ENCODE measurements around the gene SETD2.
"Not testable (repeated sequence)": the region's sequence is repeated elsewhere in the genome, so short reads cannot be mapped to it uniquely, and the experiment has no call there.

SETD2 gene, protein sequence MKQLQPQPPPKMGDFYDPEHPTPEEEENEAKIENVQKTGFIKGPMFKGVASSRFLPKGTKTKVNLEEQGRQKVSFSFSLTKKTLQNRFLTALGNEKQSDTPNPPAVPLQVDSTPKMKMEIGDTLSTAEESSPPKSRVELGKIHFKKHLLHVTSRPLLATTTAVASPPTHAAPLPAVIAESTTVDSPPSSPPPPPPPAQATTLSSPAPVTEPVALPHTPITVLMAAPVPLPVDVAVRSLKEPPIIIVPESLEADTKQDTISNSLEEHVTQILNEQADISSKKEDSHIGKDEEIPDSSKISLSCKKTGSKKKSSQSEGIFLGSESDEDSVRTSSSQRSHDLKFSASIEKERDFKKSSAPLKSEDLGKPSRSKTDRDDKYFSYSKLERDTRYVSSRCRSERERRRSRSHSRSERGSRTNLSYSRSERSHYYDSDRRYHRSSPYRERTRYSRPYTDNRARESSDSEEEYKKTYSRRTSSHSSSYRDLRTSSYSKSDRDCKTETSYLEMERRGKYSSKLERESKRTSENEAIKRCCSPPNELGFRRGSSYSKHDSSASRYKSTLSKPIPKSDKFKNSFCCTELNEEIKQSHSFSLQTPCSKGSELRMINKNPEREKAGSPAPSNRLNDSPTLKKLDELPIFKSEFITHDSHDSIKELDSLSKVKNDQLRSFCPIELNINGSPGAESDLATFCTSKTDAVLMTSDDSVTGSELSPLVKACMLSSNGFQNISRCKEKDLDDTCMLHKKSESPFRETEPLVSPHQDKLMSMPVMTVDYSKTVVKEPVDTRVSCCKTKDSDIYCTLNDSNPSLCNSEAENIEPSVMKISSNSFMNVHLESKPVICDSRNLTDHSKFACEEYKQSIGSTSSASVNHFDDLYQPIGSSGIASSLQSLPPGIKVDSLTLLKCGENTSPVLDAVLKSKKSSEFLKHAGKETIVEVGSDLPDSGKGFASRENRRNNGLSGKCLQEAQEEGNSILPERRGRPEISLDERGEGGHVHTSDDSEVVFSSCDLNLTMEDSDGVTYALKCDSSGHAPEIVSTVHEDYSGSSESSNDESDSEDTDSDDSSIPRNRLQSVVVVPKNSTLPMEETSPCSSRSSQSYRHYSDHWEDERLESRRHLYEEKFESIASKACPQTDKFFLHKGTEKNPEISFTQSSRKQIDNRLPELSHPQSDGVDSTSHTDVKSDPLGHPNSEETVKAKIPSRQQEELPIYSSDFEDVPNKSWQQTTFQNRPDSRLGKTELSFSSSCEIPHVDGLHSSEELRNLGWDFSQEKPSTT (N-terminal part only)

DNA sequence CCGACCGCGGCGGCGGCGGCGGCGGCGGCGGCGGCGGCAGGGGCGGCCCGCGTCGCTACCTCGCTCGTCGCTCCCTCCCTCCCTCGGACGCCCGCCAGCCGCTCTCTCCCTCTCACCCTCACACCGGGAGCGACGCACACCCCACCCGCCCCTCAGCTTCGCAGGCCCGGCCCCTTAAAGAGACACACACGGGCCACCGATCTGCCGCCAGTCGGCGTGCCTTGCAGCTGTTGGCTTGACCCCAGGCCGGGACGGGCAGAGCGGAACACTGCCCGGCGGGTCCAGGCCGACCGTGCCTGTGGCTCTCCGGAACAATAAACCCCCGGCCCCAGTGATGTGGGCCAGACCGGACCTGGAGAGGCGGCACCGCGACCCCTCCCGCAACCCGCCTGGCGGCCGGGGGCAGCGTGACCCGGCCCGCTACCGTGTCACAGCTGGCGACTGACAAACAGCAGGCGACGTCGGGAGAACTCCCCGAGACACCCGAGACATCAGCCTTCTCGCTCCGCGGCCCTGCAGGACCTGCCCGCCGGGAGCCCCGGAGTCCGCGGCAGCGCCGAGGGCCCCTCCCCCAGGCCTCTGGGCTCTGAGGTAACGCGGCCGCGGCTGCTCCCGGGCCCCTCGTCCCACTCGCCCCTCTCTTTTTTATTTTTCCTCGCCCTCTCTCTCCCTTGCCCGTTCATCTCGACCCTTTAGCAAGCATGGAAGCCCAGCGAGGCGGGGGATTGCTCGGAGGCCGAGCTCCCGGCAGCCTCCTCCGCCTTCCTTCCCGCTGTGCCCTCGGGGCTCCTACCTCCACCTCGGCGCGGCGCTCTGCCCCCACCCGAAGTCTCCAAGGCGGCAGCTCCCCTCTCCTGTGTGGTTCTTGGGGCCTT lies at the start of gene SETD2:
SETD2 (minus strand) TSS at position 107 of the 875 bp plus-strand sequence. CDS start 189 bp downstream, outside the sequence.
- peak; percentile 69 to 86 (median 70) for DNase-seq (ENCODE audit: low read depth in 3 of 3)

DNA sequence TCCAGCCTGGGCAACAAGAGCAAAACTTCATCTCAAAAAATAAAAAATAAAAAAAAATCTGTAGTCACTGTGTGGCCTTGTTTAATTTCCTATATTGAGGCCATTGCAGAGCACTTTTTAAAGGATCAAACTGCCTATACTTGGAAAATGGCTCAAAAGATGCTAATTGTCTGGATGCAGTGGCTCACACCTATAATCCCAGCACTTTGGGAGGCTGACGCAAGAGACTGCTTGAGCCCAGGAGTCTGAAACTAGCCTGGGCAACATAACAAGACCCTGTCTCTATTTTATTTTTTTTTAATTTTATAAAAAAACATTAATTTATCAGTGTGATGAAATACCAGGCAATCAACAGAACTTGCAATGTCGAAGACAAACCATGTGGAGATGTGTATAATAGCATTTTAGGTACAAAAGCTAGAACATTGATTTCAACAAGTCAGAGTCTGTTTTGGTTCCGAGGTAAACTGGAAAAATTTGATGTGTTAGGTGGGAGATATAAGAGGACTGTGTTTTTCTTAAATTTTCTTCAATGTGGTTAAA lies 47.0 kb upstream of the SETD2 start:
- DNase-seq (ENCODE audit: low read depth in 3 of 3): no peak

DNA sequence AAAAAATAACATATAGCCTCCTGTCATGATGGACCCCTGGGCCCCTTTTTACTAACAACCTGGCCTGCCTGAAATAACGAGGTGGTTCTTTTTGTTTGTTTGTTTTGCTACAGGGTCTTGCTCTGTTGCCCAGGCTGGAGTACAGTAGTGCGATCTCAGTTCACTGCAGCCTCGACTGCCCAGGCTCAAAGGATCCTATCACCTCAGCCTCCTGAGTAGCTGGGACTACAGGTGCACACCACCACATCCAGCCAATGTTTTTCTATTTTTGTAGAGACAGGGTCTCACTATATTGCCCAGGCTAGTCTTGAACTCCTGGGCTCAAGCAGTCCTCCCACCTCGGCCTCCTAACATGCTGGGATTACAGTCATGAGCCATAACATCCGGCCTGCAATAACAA lies 42.1 kb upstream of the SETD2 start:
- DNase-seq (ENCODE audit: low read depth in 3 of 3): not testable (repeated sequence)

DNA sequence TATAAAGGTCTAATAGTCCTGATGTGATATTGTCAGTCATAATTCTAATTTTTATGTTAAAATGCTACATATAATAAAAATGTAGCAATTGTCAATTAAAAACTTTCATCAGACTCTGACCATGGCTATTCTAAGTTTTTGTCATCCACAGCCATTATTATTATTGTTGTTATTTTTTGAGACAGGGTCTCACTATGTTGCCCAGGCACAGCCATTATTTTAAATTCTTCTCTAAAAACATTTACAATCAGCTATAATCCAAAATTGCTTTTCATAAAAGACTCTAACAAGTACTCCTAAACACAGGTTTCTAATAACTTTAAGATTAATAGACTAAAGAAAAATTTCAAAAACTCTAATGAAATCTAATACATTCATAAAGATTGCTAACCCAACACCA lies 41.0 kb upstream of the SETD2 start:
- no peak for DNase-seq (ENCODE audit: low read depth in 3 of 3)

DNA sequence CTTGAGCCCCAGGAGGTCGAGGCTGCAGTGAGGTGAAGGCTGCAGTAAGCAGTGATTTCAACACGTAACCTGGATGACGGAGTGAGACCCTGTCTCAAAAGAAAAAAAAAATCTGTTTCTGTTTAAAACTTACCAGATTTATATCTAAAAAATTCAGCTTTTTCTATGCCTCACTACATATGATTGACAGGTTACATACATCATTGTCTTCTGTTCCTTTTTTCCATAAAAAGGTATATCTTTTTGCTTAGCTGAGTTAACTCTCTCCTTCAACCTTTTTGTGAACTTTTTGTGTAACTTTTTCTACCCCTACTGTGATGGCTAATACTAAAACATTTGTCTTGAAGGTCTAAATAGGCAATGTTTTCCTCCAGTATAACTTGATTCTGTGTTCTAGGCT lies 38.6 kb upstream of the SETD2 start:
- no peak for DNase-seq (ENCODE audit: low read depth in 3 of 3)

DNA sequence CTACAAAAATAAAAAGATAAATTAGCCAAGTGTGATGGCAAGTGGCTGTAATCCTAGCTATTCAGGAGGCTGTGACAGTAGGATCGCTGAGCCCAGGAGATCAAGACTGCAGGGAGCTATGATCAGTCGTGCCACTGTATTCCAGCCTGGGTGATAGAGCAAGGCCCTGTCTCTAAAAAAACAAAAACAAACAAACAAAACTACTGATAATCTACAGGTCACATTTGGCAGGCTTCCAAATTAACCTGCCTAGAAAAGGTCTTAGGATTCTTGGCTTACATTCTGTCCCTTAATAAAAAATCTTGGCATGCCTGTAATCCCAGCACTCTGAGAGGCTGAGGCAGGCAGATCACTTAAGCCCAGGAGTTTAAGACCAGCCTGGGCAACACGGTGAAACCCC lies 33.4 kb upstream of the SETD2 start:
- DNase-seq (ENCODE audit: low read depth in 3 of 3): no peak

DNA sequence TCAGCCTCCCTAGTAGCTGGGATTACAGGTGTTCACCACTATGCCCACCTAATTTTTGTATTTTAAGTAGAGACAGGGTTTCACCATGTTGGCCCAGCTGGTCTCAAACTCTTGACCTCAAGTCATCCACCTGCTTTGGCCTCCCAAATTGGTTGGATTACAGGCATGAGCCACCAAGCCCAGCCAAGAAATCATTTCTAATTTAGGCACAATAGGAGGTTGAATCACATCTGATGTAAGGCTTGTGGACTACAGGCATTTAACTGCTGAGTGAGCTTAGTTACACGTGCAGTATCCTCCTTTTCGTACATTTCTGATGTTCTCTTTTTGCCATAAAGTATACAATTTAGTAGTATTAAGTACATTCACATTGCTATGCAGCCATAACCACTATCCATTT lies 31.1 kb upstream of the SETD2 start:
- DNase-seq (ENCODE audit: low read depth in 3 of 3): no peak

DNA sequence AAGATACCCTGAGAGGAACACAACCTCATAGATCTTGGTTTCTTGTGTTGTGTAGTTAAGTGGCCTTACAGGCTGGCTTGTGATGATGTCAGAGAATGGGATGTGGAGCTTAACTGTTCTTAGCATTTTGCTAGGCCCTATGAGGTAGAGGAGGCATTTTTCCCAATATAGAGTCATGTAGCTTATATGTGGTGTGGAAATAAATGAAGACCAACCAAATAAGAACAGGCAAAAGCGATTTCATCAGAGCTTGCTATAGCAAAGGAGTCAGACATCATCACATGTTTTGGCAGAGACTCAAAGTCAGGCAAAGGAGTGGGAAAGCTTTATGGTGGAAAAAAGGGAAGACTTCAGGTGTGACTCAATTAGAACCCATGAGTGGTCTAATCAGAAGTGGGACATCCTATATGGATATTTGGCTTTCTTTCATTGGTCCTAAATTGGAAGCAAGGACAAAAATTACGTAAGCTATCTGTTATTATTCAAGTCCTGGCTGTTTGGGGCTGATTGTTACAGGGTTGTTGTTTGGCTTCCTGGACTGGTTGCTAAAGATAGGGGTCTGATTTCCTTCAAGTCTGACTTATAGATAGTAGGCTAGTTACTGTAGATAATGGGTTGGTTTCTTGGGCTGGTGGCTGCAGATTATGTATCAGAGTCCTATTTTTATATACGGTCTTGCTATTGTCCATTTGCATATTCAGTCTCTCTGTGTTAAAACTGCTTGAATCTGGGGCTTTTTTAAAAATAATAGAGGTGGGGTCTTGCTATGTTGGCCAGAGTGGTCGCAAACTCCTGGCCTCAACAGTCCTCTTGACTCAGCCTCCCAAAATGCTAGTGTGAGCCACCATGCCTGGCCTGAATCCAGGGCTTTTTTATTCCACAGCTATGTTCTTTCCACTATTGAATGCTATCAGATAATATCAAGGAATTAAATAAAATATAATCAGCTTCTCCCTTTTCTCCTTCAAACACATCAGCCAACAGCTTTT lies 30.3 kb upstream of the SETD2 start:
- DNase-seq (ENCODE audit: low read depth in 3 of 3): no peak

DNA sequence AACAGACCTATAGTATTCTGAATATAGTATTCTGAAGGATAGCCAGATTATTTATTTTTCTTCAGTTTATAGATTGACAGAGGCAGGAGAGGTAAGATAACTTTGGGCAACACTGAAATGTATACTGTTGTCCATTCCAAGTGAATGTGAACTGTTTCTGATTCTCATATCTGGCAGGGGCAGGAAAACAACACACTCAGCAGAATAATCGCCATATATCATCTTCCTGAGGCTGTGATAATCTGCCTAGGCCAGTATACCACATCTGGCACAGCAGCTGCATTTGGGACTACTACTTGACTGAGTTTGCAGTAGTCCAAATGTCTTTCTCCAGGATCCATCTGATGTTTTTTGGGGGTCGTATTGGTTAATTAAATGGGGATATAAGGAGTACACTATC lies 22.4 kb upstream of the SETD2 start:
- DNase-seq (ENCODE audit: low read depth in 3 of 3): no peak

DNA sequence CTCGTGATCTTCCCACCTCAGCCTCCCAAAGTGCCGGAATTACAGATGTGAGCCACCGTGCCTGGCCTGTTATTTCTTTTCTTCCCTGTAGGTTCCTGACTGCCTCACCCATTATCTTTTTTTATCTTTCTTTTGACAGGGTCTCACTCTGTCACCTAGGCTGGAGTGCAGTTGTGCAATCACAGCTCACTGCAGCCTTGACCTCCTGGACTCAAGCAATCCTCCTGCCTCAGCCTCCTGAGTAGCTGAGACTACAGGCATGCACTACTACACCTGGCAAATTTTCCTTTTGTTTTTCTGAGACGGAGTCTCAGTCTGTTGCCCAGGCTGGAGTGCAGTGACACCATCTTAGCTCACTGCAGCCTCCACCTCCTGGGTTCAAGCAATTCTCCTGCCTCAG lies 17.8 kb upstream of the SETD2 start:
- not testable (repeated sequence) for DNase-seq (ENCODE audit: low read depth in 3 of 3)

DNA sequence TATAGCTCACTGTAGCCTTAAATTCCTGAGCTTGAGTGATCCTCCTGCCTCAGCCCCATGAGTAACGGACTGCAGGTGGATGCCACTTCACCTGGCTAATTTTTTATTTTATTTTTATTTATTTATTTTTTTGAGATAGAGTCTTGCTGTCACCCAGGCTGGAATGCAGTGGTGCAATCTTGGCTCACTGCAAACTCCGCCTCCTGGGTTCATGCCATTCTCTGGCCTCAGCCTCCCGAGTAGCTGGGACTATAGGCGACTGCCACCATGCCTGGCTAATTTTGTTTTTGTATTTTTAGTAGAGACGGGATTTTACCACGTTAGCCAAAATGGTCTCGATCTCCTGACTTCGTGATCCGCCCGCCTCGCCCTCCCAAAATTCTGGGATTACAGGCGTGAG lies 16.1 kb upstream of the SETD2 start:
- DNase-seq (ENCODE audit: low read depth in 3 of 3): not testable (repeated sequence)

DNA sequence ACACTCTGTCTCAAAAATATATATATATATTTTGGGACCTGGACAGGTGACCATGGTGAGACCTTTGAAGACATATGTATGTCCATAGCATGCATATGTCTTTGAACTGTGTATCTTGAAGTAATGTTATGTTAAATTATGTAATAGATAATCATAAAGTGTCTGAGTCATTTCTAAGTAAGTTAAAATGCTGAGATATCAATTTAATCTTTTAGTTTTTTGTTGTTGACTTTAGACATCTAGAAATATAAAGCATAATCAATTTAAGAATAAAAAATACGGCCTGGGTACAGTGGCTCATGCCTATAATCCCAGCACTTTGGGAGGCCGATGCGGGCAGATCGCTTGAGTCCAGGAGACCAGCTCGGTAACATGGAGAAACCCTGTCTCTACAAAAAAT lies 12.7 kb upstream of the SETD2 start:
- no peak for DNase-seq (ENCODE audit: low read depth in 3 of 3)

DNA sequence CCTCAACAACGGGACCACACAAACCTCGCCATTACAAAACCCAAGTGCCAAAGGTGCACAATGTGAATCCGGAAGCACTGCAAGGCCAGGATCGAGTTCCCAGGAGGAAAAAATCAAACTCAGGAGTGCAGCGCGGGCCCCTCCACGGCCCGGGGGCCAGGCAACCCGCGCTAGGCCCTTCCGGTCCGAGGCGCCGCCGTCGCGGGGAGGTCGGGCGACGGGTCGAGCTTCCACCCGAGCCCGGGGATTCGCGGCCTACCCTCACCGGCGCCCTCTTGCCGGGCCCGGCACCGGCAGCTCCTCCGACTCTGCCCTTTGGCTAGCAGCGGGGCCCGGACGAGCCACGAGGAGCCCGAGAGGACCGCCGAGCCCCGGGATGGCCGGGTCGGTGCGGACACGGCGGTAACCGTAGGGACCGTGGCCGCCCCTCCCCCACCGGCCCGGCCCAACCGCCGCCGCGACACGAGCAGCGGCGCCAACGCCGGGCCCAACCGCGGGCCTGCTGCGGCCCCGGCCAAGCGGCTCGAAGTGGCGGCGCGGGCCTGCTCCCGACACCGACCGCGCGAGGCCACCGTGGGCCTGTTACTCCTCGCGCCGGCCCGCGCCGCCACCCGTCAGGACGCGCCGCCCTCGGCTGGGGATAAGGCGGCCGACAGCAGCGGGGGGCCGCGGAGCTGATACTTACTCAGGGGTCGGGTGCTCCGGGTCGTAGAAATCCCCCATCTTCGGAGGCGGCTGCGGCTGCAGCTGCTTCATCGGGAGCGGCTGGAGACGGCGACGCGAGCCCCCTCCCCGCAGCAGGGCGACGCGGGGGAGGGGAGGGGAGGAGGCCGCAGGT lies 525 bp downstream of the SETD2 start:
- peak; percentile 16 to 41 (median 23) for DNase-seq (ENCODE audit: low read depth in 3 of 3)

DNA sequence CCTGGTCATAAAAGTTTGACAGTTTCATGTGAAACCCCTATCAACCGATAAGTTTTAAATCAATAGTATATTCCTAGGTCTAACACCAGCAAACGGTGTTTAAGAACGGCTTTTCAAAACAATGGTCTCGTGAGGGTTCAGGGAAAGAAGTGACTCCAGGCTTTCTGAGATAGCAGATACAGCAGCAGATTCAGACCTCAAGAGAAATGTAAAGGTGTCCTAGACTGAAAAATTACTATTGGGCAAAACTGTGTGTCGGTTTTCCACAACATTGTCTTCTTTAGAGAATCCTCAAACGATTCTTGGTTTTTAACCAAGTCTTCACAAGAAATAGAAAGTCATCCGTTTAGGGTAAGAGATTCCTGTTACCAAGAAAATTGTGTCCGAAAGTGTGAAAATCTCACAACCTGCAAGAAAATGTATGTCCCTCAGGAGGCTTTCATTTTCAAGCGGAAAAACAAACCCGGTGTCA lies 1.2 kb downstream of the SETD2 start:
- DNase-seq (ENCODE audit: low read depth in 3 of 3): no peak

DNA sequence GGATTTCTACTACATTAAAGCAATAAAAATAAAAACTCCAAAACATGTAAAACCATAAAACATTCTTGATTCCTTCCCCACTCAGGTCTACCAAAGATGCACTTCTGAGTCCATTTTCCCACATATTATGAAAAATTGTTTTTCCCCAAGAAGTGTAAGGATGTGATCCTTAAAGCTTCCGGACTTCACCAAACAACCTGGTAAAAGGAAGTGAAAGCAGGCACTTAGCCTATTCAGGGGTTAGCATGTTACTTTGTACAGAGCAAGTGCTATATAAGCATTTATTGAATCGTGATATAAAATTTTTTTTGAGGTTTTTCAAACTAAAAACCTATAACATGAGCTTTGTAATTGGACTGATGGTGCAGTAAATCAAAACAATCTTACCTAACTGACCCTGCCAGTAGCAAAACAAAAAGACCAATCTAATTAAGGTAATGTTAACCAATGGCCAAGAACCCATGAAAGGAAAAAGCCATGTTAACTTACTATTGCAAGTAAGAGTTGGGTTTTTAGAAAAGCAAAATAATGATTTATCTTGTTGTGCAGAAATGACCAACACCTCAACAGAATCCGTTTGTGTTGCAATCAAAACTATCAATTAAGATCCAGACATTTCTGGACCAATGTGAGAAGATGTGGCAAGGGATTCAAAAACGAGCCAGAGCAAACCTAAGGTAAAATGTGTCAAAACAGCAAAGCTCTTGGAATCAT lies 1.8 kb downstream of the SETD2 start:
- no peak for DNase-seq (ENCODE audit: low read depth in 3 of 3)

DNA sequence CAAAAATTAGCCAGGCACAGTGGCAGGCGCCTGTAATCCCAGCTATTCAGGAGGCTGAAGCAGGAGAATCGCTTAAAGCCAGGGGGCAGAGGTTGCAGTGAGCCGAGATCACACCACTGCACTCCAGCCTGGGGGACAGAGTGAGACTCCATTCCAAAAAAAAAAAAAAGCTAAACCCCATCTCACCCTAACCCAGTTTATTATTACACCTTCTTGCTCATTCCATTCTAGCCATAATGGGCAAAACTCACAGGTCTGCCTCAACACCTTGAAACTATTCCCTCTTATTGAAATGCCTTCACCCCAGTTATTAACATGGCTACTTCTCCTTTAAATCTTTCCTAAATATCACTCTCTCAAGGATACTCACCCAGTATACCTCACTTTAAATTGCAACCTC lies 4.1 kb downstream of the SETD2 start:
- no peak for DNase-seq (ENCODE audit: low read depth in 3 of 3)

DNA sequence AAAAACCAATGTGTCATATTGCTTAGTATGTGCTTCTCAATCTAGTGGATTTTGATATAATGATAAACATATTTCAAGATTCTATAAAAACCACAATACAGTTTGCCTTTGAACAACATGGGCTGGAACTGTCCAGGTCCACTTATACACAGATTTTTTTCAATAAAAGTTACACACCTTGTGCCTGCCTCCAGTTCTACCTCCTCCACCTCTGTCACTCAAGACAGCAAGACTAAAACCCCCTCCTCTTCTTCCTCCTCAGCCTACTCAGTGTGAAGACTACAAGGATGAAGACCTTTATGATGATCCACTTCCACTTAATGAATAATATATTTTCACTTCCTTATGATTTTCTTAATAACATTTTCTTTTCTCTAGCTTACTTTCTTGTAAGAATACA lies 5.7 kb downstream of the SETD2 start:
- DNase-seq (ENCODE audit: low read depth in 3 of 3): no peak

DNA sequence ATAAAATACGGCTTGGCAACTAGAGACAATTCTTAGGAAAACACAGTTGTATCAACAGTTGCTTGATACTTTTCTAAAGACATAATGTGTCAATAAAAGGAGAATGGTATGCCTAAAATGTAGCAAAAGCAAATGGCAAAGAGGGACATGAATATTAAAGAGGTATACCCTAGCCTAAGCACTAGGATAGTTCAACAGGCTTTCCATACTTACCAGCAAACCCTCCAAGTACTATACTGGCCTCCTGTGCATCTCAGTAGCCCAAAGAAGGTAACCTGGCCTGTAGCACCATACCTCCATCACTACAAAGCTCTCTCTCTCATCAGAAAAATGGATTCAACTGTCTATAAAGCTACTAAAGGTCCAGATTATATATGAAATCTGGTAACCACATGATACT lies 7.5 kb downstream of the SETD2 start:
- DNase-seq (ENCODE audit: low read depth in 3 of 3): no peak
